ENCODE measurements around the gene TMTC4. TPM values are rescaled to one million over a fixed set of nuclear protein-coding genes. Genes with fewer than 3 reads are reported as not detected.

The TMTC4 gene
- total RNA-seq, 1 donor from 2014 or later = 6.2 TPM

DNA sequence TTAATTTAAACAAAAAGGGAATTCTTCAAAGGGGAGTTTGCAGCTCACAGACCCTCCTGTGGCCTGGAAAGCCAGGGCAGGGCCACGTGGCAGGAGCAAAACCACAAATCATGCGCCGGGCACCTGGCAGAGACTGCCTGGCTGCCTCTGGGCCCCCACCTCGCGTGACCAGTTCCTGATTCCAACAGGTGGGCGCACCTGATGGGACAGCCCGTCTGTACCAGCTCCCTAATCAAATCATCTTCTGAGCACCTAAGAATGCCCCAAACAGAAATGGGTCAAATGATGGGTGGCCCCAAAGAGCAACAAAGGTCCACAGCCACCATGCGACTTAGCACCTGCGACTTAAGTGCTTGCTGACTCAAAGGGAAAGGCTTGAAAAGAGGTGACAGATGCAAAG, 9.2 kb downstream of the TMTC4 start:
- Histone ChIP-seq H3K27me3 (ENCODE audit: low read depth) (no peaks in the 10 kb centered on the region), H3K4me3 (no peak overlapping the region), H3K4me1 (no peaks in the 10 kb centered on the region), H3K9me3 (replicated peaks) (no peaks in the 10 kb centered on the region), H3K36me3 (peaks cover 76% of the 10 kb centered on the region), H3K27ac (replicated peaks) (no peak overlapping the region)
- no peak for DNase-seq
- TF ChIP-seq, protein P1, sequence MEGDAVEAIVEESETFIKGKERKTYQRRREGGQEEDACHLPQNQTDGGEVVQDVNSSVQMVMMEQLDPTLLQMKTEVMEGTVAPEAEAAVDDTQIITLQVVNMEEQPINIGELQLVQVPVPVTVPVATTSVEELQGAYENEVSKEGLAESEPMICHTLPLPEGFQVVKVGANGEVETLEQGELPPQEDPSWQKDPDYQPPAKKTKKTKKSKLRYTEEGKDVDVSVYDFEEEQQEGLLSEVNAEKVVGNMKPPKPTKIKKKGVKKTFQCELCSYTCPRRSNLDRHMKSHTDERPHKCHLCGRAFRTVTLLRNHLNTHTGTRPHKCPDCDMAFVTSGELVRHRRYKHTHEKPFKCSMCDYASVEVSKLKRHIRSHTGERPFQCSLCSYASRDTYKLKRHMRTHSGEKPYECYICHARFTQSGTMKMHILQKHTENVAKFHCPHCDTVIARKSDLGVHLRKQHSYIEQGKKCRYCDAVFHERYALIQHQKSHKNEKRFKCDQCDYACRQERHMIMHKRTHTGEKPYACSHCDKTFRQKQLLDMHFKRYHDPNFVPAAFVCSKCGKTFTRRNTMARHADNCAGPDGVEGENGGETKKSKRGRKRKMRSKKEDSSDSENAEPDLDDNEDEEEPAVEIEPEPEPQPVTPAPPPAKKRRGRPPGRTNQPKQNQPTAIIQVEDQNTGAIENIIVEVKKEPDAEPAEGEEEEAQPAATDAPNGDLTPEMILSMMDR (IDR thresholded peaks at IDR 0.05; ENCODE audit: borderline replicate concordance) = no peak
- intact Hi-C loops (cut with micrococcal nuclease) = no loop called here

DNA sequence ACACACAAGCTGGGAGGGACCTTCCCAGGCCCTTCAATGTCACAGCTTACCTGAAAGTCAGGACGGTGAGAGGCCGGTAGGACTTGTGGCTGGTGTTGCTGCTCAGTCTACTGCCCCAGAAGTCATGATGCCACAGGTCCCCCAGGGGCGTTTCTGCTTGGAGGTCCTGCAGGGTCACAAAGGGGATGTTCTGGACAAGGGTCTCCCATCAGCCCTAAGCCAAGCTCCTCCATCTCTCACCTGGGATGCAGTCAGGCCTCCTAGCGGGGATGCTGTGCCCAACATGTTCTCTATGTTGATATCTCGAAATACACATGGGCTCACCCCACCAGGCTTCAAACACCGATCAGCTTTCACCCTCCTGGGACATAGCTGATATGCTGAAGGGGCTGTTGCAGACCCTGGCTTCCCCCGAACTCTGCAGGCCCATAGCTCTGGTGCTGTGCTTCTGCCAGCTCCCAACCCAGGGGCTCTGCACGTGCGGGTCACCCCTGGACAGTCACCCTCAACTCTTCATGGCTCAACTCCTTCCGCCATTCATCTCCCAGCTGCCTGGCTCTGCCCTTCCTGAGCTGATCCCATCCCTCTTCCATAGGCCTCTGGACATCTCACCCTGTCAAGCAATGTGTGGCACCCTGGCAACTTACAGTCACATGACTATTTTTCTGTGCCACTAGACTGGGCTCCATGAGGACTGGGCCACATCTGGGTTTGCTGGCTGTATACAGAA, 10.3 kb downstream of the TMTC4 start:
- H3K36me3 ChIP-seq = peaks cover 84% of the 10 kb centered on the region
- TF ChIP-seq, protein P1 (IDR thresholded peaks at IDR 0.05; ENCODE audit: borderline replicate concordance) = no peak
- H3K27ac ChIP-seq (replicated peaks) = no peak overlapping the region
- H3K4me3 ChIP-seq = no peak overlapping the region
- H3K9me3 ChIP-seq (replicated peaks) = no peaks in the 10 kb centered on the region
- intact Hi-C loops (cut with micrococcal nuclease) = no loop called here
- H3K27me3 ChIP-seq (ENCODE audit: low read depth) = no peaks in the 10 kb centered on the region
- DNase-seq = no peak
- H3K4me1 ChIP-seq = no peaks in the 10 kb centered on the region

DNA sequence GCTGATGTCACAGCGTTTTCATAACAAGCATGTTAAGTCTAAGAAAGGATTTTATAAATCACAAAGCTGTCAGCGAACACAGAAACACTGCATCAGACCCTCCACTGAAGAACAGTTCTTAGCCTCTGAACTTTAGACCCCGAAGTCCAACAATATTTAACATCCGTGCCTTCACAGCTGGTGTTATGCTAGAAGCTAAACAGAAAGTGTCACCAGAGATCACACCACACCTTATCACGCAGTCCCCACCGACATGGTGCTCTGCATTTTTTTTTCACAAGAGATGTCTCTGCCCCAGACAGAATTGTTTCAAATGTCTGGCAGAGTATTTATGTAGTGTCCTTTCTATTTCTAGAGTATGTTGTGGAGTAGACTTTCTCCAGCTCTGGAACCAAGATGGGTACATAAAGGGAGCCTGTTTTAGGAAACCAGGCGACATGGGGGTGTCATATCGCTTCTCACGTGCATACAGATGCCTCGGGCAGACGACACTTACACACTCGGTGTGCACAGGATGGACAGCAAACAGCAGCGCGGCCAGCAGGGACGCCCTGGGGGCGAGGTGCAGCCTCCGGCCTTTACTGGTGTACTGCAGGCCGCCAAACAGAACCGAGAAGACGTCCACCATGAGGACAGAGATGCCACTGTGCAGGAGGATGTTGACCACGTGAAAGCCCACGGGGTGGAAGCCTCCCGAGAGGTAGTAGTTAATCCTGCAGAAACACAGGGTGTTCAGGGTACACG, 12.0 kb downstream of the TMTC4 start:
- Histone ChIP-seq H3K27ac (replicated peaks) (no peak overlapping the region), H3K27me3 (ENCODE audit: low read depth) (no peaks in the 10 kb centered on the region), H3K36me3 (peaks cover 89% of the 10 kb centered on the region), H3K9me3 (replicated peaks) (no peaks in the 10 kb centered on the region), H3K4me1 (no peaks in the 10 kb centered on the region), H3K4me3 (no peak overlapping the region)
- intact Hi-C loops (cut with micrococcal nuclease) = no loop called here
- TF ChIP-seq, protein P1 (IDR thresholded peaks at IDR 0.05; ENCODE audit: borderline replicate concordance) = no peak
- no peak for DNase-seq

DNA sequence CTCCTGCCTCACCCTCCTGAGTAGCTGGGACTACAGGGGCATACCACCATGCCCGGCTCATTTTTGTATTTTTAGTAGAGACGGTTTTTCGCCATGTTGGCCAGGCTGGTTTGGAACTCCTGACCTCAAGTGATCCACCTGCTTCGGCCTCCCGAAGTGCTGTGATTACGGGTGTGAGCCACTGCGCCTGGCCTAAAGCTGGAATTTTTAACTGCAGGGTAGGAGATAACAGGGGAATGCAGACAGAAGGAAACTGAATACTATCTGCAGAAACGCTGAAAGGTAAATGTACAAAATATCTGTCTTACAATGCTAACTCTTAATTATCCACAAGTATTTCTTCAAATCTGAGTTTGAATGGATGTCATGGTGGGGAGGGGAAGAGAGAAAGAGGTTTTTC, 13.8 kb downstream of the TMTC4 start:
- Histone ChIP-seq H3K27ac (replicated peaks) (no peak overlapping the region), H3K9me3 (replicated peaks) (no peaks in the 10 kb centered on the region), H3K4me1 (no peaks in the 10 kb centered on the region), H3K27me3 (ENCODE audit: low read depth) (no peaks in the 10 kb centered on the region), H3K4me3 (no peak overlapping the region), H3K36me3 (peaks cover 89% of the 10 kb centered on the region)
- TF ChIP-seq, protein P1 (IDR thresholded peaks at IDR 0.05; ENCODE audit: borderline replicate concordance) = no peak
- DNase-seq = no peak
- intact Hi-C loops (cut with micrococcal nuclease) = no loop called here

DNA sequence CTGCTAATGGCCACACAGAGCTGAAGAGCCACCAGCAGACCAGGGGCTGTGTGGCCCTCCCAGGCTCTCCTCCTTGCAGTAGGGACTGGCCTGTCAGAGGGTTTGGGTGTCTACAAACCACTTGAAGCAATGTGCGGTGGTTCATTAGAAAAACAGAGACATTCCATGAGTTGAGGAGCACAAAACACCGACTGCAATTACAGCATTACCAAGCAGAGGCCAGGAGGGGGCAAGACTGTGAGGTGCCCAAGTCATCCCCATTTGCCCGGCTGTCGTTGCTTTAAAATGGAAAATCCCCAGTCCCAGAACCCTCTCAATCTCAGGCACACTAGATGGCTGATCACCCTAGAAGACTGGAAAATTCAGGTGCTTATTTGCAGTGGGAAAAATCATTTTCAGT, 15.0 kb downstream of the TMTC4 start:
- Histone ChIP-seq H3K4me3 (no peak overlapping the region), H3K4me1 (no peaks in the 10 kb centered on the region), H3K27ac (replicated peaks) (no peak overlapping the region), H3K36me3 (peaks cover 92% of the 10 kb centered on the region), H3K9me3 (replicated peaks) (no peaks in the 10 kb centered on the region), H3K27me3 (ENCODE audit: low read depth) (no peaks in the 10 kb centered on the region)
- intact Hi-C loops (cut with micrococcal nuclease) = no loop called here
- DNase-seq = no peak
- TF ChIP-seq, protein P1 (IDR thresholded peaks at IDR 0.05; ENCODE audit: borderline replicate concordance) = no peak

Data from left ventricle myocardium inferior (tissue), 1 donor.